Hindlimb muscle (tissue), 1 donor: ENCODE measurements around the gene EIF4E2. TPM values are rescaled to one million over a fixed set of nuclear protein-coding genes. Genes with fewer than 3 reads are reported as not detected.
"Not testable (repeated sequence)": the region's sequence is repeated elsewhere in the genome, so short reads cannot be mapped to it uniquely, and the experiment has no call there.

ENCODE experiments used
- DNase-seq: peaks from one replicate; pipeline ENCODE4 v3.0.0-alpha.2; 2013
- polyA plus RNA-seq: library from polyadenylated mRNA; unstranded; fragments of 120-200 nt; gene quantifications from one replicate; pipeline ENCODE4 v1.2.1, GENCODE V29; 2013; ENCODE audit not compliant: insufficient read length

EIF4E2 gene
- polyA plus RNA-seq, 1 donor: 134 TPM

DNA sequence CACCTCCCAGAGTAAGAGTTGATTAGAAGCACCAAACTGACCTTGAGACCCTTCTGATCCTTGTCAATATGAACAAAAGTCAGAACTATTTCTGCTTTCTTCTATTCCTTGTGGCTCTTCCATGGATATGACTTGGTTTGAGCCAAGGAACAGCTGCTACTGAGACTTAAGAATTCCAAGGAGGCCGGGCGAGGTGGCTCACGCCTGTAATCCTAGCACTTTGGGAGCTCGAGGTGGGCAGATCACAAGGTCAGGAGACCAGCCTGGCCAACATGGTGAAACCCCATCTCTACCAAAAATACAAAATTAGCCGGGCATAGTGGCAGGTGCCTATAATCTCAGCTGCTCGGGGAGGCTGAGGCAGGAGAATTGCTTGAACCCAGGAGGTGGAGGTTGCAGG is 20.0 kb downstream of the EIF4E2 start:
- not testable (repeated sequence) for DNase-seq

- no peak for DNase-seq
Observed at GRCh38 chr2:232571026-232571474, 20.6 kb downstream of the EIF4E2 start.

DNA sequence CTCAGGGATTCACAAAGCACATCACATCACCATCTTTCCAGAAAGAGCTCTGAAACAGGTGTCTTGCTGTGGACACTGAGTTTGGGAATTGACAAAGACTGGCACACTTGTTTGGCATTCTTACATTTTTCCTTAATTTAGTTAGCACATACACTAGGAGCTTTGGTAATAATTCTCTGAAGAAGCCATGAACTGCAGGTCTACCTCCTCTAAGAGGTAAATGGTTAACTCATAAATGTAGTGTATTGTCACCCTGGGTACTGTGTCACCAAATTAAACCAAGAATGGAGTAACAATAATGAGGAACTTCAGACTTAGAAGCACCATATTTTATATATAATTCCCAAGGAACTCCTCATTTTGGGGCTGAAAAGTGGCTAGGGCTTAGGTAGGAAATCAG is 22.6 kb downstream of the EIF4E2 start:
- DNase-seq: no peak

GRCh38 chr2:232573771-232574435 is 23.4 kb downstream of the EIF4E2 start:
- no peak for DNase-seq

GRCh38 chr2:232574674-232575403 is 24.4 kb downstream of the EIF4E2 start:
- DNase-seq: no peak

- DNase-seq: no peak
Observed at GRCh38 chr2:232575404-232575746, 24.9 kb downstream of the EIF4E2 start.

GRCh38 chr2:232576995-232577394 is 26.5 kb downstream of the EIF4E2 start:
- no peak for DNase-seq

DNA sequence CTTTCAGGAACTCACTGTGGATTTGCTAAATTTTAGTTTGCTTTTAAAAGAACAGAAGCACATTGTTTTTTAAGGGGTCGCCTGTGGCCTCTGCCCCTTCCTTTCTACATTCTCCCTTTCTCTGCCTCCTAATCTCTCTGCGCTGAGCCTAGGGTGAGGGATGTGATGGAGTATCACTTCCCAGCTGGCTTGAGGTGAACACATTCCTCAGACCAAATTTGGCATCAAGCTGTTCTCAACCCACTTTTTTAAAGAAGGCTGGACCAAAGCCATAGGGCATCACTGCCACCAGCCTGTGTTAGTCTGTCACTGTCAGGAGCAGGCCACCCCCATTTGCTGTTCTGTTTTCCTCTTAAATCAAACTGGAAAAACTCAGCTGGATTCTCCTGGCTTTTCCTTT is 27.4 kb downstream of the EIF4E2 start:
- DNase-seq: no peak

DNA sequence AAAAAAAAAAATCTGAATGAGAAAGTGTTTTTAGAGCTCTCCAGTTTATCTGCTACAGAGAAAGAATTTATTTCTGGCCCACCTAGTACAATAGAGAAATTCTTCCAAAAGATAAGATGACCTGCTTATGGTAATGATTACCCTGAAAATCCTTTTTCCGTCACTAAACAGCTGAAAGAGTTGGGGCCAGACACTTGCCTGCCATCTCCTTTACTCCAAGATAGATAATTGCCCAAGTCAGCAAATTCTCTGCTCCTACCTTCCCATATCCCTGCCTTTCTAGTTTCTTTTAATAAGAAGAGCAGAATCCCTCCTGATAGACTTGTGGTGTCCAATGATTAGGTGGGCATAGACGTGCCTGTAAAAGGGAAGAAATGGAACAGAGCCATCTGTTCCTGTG is 28.1 kb downstream of the EIF4E2 start:
- no peak for DNase-seq

GRCh38 chr2:232580648-232580981 is 30.1 kb downstream of the EIF4E2 start:
- DNase-seq: no peak

DNA sequence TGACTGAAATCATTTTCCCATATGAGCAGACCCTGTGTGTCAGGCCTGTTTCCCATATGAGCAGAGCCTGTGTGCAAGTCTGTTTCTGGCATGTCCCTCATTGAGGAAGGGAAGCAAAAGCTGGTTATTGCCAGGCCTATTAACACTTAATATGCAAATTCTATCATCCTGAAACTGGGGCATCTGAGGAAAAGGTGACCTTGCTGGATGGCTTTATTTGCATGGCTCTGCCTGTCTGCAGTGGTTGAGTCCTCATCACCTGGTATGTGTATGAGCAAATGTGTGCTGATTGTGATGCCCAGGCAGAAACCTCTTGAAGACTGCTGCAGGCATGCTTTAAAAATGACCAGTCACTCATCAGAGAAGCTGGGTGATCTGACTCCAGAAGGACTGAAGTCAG is 31.2 kb downstream of the EIF4E2 start:
- DNase-seq: no peak

DNA sequence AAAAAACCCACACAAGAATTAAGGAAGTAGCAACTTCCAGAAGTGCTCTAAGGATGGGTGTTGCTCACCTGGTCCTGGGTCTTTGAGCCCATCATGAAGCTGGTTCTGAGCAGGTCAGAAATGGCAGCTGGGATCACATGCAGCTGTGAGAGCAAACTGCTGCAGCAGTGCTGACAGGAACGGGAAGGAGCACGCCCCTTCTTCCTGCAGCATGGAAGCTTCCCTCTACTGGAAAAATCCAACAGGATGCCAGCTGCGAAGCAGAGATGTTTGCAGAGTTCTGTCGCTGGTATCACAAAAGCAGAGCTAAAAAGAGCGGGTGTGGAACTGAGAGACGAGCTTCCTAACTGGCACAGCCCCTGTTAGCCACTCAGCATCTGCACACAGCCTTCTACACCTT is 33.7 kb downstream of the EIF4E2 start:
- DNase-seq: no peak

DNA sequence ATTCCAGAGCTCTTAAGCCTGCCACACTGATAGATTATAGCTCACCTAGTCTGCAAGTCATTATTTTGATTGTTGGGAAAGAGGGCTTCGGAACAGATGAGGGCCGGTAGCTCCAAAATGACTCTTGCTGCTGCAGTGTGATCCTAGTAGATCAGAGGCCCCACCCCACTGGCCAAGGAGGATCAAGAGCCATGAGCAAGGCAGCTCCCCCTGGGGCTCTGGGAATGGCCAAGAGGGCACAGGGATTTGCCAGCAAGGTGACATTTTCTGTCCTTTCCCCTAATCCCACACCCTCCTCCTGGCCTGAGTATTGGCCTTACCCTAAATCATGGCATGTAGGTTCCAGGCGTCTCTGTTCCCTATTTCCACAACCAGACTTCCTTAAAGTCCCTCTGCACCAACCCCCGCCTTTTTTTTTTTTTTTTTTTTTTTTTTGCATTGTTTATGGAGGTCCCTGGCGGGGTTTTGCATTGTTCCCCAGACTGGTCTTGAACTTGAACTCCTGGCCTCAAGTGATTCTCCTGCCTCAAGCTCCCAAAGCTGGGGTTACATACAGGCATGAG is 36.5 kb downstream of the EIF4E2 start:
- DNase-seq: no peak

GRCh38 chr2:232587512-232587911 is 37.0 kb downstream of the EIF4E2 start:
- DNase-seq: no peak

DNA sequence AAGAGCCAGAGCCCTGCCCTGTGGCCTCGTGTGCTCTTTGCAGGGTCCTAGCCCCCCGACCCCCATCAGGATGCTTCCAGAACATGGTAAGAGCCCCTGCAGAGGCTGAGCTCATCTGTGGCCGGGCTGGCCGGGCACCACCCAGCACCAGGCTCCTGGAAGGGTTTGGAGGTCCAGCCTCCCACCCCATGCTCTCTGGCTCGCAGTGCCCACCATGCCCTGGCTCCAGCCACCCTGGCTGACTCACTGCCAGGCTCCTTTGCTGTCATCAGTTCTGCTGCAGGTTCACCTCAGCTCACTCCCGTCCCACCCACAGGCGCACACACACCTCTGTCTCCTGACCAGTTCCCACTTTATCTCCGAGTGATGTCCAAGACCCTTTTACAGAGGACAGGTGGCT is 37.5 kb downstream of the EIF4E2 start:
- no peak for DNase-seq

DNA sequence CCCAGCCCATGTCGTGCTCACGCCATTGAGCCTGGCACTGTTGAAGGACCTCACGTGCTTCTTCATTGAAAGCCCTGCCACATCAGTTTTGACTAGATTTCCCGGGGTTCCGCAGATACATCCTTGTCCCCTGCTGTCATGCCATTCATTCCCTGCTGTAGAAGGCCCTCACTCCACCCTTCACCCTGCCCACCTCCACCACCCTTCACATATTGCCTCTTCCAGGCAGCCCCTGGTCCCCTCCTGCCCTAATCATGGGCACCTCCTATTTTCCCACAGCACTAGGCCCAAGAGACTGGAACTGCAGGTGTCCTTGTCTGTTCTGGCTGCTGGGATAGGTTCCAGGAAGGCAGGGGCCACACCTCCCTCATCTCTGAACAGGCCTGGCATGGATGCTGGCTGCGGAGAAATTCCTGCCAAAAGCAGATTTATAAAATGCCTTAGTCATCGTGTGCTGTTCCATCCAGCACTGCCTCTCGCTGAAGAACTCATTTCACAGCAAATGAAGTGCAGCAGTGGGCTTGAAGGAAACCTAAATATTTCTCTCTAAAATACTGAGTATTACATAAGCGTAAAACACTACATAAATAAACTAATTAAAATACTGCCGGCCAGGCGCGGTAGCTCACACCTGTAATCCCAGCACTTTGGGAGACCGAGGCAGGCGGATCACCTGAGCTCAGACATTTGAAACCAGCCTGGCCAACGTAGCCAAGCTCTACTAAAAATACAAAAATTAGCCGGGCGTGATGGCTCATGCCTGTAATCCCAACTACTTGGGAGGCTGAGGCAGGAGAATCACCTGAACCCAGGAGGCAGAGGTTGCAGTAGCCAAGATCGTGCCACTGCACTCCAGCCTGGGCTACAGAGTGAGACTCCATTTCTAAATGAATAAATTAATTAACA is 38.4 kb downstream of the EIF4E2 start:
- no peak for DNase-seq

- no peak for DNase-seq
Observed at GRCh38 chr2:232592772-232593395, 42.4 kb downstream of the EIF4E2 start.

DNA sequence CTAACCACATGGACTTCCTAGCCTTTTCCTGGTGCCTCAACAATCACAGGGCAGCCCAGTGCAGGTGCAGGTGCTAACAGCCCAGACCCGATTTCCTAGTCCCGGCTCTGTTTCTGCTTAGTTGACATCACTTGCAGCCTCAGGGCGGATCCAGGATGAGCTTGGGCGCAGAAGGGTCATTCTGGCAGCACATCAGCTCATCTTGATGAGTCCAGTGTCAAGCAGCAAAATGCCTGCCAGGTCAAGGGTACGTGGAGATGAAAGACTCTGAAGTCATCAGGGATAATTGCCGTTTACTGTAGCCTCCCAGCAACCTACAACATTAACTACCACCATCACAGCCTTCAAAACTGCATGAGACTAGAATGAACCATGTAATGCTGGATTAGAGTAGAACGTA is 43.5 kb downstream of the EIF4E2 start:
- no peak for DNase-seq

GRCh38 chr2:232597362-232598079 is 47.0 kb downstream of the EIF4E2 start:
- no peak for DNase-seq

- DNase-seq: no peak
Observed at GRCh38 chr2:232598293-232598692, 47.8 kb downstream of the EIF4E2 start.

- no peak for DNase-seq
Observed at GRCh38 chr2:232600053-232600773, 49.7 kb downstream of the EIF4E2 start.
